Upper lobe of left lung (tissue), 4 donors: ENCODE results near the gene NAP1L4.

Source experiments
- CTCF ChIP-seq, 6 experiments: fragments of 450-650 bp in 4 of 6; fragments of 200-600 bp in 2 of 6; sonication (generic) in 2 of 6; IDR thresholded peaks; one replicate each; pipeline ENCODE4 v1.5.1; 2016 to 2019; ENCODE audit warnings: antibody characterized with exemption in 6 of 6
- EP300 ChIP-seq, 4 donors: sonication (generic); formaldehyde crosslinking; IDR thresholded peaks; one replicate each; pipeline ENCODE4 v1.5.1; 2017; ENCODE audit warnings: antibody characterized with exemption in 4 of 4, control low read depth in 2 of 4
- POLR2A ChIP-seq, 4 donors: fragments of 450-650 bp; IDR thresholded peaks; one replicate each; pipeline ENCODE4 v1.5.1; 2016 to 2017; ENCODE audit warnings: antibody characterized with exemption in 4 of 4, mild to moderate bottlenecking in 2 of 4
- POLR2AphosphoS5 ChIP-seq, 2 donors: sonication (generic); formaldehyde crosslinking; IDR thresholded peaks; one replicate each; pipeline ENCODE4 v1.5.1; 2017; ENCODE audit warnings: antibody characterized with exemption in 2 of 2

GRCh38 chr11:2932850-2933251, 59.3 kb downstream of the NAP1L4 start:
- TF ChIP-seq CTCF (IDR thresholded peaks at IDR 0.05) (no peak), POLR2A (IDR thresholded peaks at IDR 0.05) (no peak), POLR2AphosphoS5 (IDR thresholded peaks at IDR 0.05) (no peak), EP300 (IDR thresholded peaks at IDR 0.05) (no peak)
